Activated gamma-delta T cell treated with Interleukin-2 at 50 U/mL for 16 hours (primary cell): ENCODE data around the gene ZDHHC7.

ENCODE experiments used
- DNase-seq: peaks from one replicate; pipeline ENCODE4 v3.0.0-alpha.2; 2020

ZDHHC7 gene

GRCh38 chr16:84933774-84934631 is 77.3 kb downstream of the ZDHHC7 start:
- DNase-seq = no peak

- no peak for DNase-seq
Measured at GRCh38 chr16:84932681-84933080, 78.7 kb downstream of the ZDHHC7 start.

- DNase-seq = no peak
Measured at GRCh38 chr16:84931506-84931905, 79.8 kb downstream of the ZDHHC7 start.

- no peak for DNase-seq
Measured at GRCh38 chr16:84931107-84931494, 80.2 kb downstream of the ZDHHC7 start.

GRCh38 chr16:84930298-84931106 is 80.8 kb downstream of the ZDHHC7 start:
- no peak for DNase-seq

- no peak for DNase-seq
Measured at GRCh38 chr16:84929421-84930297, 81.7 kb downstream of the ZDHHC7 start.

GRCh38 chr16:84928679-84929420 is 82.5 kb downstream of the ZDHHC7 start:
- no peak for DNase-seq

- DNase-seq = no peak
Measured at GRCh38 chr16:84927621-84928591, 83.4 kb downstream of the ZDHHC7 start.

- DNase-seq = no peak
Measured at GRCh38 chr16:84926462-84926861, 84.9 kb downstream of the ZDHHC7 start.

GRCh38 chr16:84925773-84926372 is 85.5 kb downstream of the ZDHHC7 start:
- DNase-seq = no peak

- DNase-seq = peak; percentile 68
Measured at GRCh38 chr16:84925092-84925772, 86.1 kb downstream of the ZDHHC7 start.

GRCh38 chr16:84924331-84925091 is 86.8 kb downstream of the ZDHHC7 start:
- DNase-seq = no peak
